Karpas-422 (cell line): ENCODE measurements around the gene TAF11L4. TPM values are rescaled to one million over a fixed set of nuclear protein-coding genes. Genes with fewer than 3 reads are reported as not detected.
"Not testable (repeated sequence)": the region's sequence is repeated elsewhere in the genome, so short reads cannot be mapped to it uniquely, and the experiment has no call there.

ENCODE experiments used
- DNase-seq: peaks from one replicate; pipeline ENCODE4 v3.0.0-alpha.2; 2015
- H2AFZ ChIP-seq: fragments of 200-600 bp; sonication (generic); 2 replicates; pipeline ENCODE4 v1.6.1; 2014; ENCODE audit warnings: antibody characterized with exemption, low read length, mixed read lengths
- H3K27ac ChIP-seq: fragments of 200-600 bp; sonication (generic); 2 replicates; pipeline ENCODE4 v1.5.1; 2014; ENCODE audit warnings: mild to moderate bottlenecking, low read length, moderate library complexity
- H3K27me3 ChIP-seq: fragments of 200-600 bp; sonication (generic); 2 replicates; pipeline ENCODE4 v1.6.1; 2014; ENCODE audit warnings: low read length, mixed read lengths
- H3K36me3 ChIP-seq: fragments of 200-600 bp; sonication (generic); 2 replicates; pipeline ENCODE4 v1.6.1; 2014; ENCODE audit warnings: low read length, mixed read lengths; ENCODE audit not compliant: insufficient read depth
- H3K4me1 ChIP-seq: fragments of 200-600 bp; sonication (generic); 2 replicates; pipeline ENCODE4 v1.6.1; 2014; ENCODE audit warnings: mild to moderate bottlenecking, low read length, mixed read lengths
- H3K4me2 ChIP-seq: fragments of 200-600 bp; sonication (generic); 2 replicates; pipeline ENCODE4 v1.6.1; 2014; ENCODE audit warnings: low read length, low read depth, mild to moderate bottlenecking; ENCODE audit not compliant: poor library complexity, severe bottlenecking
- H3K4me3 ChIP-seq: fragments of 200-600 bp; sonication (generic); 2 replicates; pipeline ENCODE4 v1.5.1; 2014; ENCODE audit warnings: mild to moderate bottlenecking, antibody characterized with exemption, low read length, mixed read lengths
- H3K79me2 ChIP-seq: fragments of 200-600 bp; sonication (generic); 2 replicates; pipeline ENCODE4 v1.6.1; 2014; ENCODE audit warnings: mild to moderate bottlenecking, low read length, mixed read lengths
- H3K9ac ChIP-seq: fragments of 200-600 bp; sonication (generic); 2 replicates; pipeline ENCODE4 v1.6.0; 2014; ENCODE audit warnings: low read length
- H3K9me2 ChIP-seq: fragments of 200-600 bp; sonication (generic), shearing (Covaris generic); replicated peaks from 2 replicates; pipeline ENCODE4 v1.6.0; 2014; ENCODE audit warnings: mild to moderate bottlenecking, low read length, moderate library complexity; ENCODE audit not compliant: insufficient read depth
- H3K9me3 ChIP-seq: fragments of 300-700, 200-600 bp; sonication (generic); 2 replicates; pipeline ENCODE4 v1.6.1; 2014; ENCODE audit warnings: low read length, mixed read lengths
- H4K20me1 ChIP-seq: fragments of 200-600 bp; sonication (generic); 2 replicates; pipeline ENCODE4 v1.6.1; 2014; ENCODE audit warnings: mild to moderate bottlenecking, antibody characterized with exemption, low read length, low read depth; ENCODE audit not compliant: insufficient read depth
- total RNA-seq: library from RNA; depleted of rRNA; stranded (reverse); fragments of >200 nt; shearing (Covaris generic); gene quantifications from 2 replicates; pipeline ENCODE4 v1.2.3, GENCODE V29; 2014; ENCODE audit warnings: low replicate concordance

TAF11L4 gene
- total RNA-seq, 1 experiment from 2014 or later = not detected

DNA sequence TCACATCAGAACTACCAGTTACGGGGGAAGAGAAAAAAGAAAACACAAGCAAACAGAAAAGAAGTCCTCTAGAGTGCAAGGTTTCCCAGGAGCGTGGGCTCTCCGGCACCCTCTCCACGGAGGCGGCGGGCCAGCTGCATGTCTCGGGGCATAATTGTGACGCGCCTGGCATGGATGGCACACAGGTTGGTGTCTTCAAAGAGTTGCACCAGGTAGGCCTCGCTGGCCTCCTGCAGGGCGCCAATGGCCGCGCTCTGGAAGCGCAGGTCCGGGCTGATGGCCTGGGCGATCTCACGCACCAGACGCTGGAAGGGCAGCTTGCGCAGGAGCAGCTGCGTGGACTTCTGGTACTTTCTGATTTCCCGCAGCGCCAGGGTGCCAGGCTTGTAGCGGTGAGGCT is 30.3 kb upstream of the TAF11L4 start:
- H3K36me3 ChIP-seq, H3K79me2 ChIP-seq, H3K9ac ChIP-seq, H4K20me1 ChIP-seq, H3K27me3 ChIP-seq, H3K9me2 ChIP-seq, H3K9me3 ChIP-seq, H2AFZ ChIP-seq, H3K4me1 ChIP-seq, H3K4me2 ChIP-seq, H3K27ac ChIP-seq, H3K4me3 ChIP-seq: not testable (repeated sequence)
- peak; percentile 9 for DNase-seq

GRCh38 chr5:17492770-17493169 is 28.8 kb upstream of the TAF11L4 start:
- Histone ChIP-seq H3K9me3 (no peaks in the 10 kb centered on the region), H2AFZ (no peak overlapping the region), H4K20me1 (no peaks in the 10 kb centered on the region), H3K4me1 (no peaks in the 10 kb centered on the region), H3K4me2 (no peak overlapping the region), H3K4me3 (no peak overlapping the region), H3K79me2 (no peaks in the 10 kb centered on the region), H3K9me2 (no peaks in the 10 kb centered on the region), H3K9ac (no peak overlapping the region), H3K27ac (no peak overlapping the region), H3K36me3 (no peaks in the 10 kb centered on the region), H3K27me3 (no peaks in the 10 kb centered on the region)
- DNase-seq = no peak

DNA sequence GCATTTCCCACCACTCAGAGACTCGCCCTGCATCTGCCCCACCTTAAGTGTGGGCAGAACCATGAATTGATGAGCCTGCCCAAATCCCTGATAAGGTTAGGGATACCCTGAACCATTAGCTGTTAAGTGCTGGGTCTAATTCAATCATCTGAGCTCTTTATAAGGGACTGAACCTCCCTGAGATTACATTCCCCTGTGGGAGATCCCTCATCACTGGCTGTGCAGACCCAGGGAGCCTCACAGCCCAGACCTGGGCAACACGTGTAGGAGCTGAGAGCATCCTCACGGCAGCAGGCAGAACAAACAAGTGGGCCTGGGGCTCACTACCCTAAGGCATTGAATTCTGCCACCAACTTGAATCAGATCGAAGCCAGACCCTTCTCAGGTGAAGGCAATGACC is 24.2 kb upstream of the TAF11L4 start:
- no peaks in the 10 kb centered on the region for H3K9me3 ChIP-seq
- no peaks in the 10 kb centered on the region for H3K36me3 ChIP-seq
- H3K79me2 ChIP-seq = no peaks in the 10 kb centered on the region
- no peaks in the 10 kb centered on the region for H3K4me1 ChIP-seq
- no peaks in the 10 kb centered on the region for H3K9me2 ChIP-seq
- no peak overlapping the region for H3K27ac ChIP-seq
- H3K9ac ChIP-seq = no peak overlapping the region
- no peak overlapping the region for H3K4me3 ChIP-seq
- no peak overlapping the region for H3K4me2 ChIP-seq
- DNase-seq = peak; percentile 22
- no peak overlapping the region for H2AFZ ChIP-seq
- H4K20me1 ChIP-seq = no peaks in the 10 kb centered on the region
- H3K27me3 ChIP-seq = no peaks in the 10 kb centered on the region

DNA sequence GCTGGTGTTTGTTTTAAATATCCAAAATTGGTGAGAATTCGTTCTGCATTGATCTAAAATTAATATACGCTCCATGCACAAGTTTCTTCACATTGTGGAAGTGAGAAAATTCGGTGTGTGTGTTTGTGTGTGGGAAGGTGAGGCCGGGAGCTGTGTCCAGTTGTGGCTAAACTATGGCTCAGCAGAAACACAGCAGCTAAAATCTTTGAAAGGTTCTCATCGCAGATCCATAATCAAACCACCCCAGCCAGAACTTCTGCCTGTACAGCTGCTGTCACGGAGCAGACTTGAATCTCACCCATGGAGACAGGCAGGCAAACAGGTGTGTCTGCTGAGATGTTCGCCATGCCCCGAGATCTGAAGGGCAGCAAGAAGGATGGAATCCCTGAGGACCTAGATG is 23.7 kb upstream of the TAF11L4 start, which contains the start of gene TAF11L2:
TSS of gene TAF11L2 (plus strand) at position 301 of the 400 bp plus-strand sequence.
- peak; percentile 4 for DNase-seq
- H4K20me1 ChIP-seq, H3K4me3 ChIP-seq, H3K27ac ChIP-seq, H3K9me3 ChIP-seq, H3K36me3 ChIP-seq, H3K4me1 ChIP-seq, H3K9ac ChIP-seq, H3K79me2 ChIP-seq, H3K27me3 ChIP-seq, H2AFZ ChIP-seq, H3K4me2 ChIP-seq, H3K9me2 ChIP-seq: not testable (repeated sequence)

GRCh38 chr5:17511775-17512325 is 9.8 kb upstream of the TAF11L4 start:
- Histone ChIP-seq H3K4me2 (no peak overlapping the region), H3K4me1 (no peaks in the 10 kb centered on the region), H3K4me3 (no peak overlapping the region), H3K27me3 (no peaks in the 10 kb centered on the region), H3K27ac (no peak overlapping the region), H3K9me2 (no peaks in the 10 kb centered on the region), H3K9me3 (no peaks in the 10 kb centered on the region), H4K20me1 (no peaks in the 10 kb centered on the region), H2AFZ (no peak overlapping the region), H3K79me2 (no peaks in the 10 kb centered on the region), H3K9ac (no peak overlapping the region), H3K36me3 (no peaks in the 10 kb centered on the region)
- peak; percentile 2 for DNase-seq

DNA sequence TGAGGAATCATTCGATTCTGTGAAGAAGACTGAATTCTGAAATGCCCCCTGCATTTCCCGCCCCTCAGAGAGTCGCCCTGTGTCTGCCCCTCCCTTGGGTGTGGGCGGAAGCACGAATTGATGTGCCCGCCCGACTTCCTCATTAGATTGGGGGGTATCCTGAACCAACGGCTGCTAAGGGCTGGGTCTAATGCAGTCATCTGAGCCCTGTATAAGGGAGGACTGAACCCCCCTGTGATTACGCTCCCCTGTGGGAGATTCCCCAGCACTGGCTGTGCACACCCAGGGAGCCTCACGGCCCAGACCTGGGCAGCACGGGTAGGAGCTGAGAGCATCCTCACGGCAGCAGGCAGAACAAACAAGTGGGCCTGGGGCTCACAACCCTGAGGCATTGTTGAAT is 4.1 kb upstream of the TAF11L4 start:
- not testable (repeated sequence) for H3K36me3 ChIP-seq

GRCh38 chr5:17518067-17518466 is 3.5 kb upstream of the TAF11L4 start, which contains the start of gene TAF11L3:
Gene TAF11L3 (plus strand): TSS chr5:17518367.
- DNase-seq, H3K27me3 ChIP-seq, H3K4me1 ChIP-seq, H3K9me2 ChIP-seq, H3K36me3 ChIP-seq, H3K4me3 ChIP-seq, H3K27ac ChIP-seq, H2AFZ ChIP-seq, H3K4me2 ChIP-seq, H3K9ac ChIP-seq, H3K79me2 ChIP-seq, H4K20me1 ChIP-seq, H3K9me3 ChIP-seq: not testable (repeated sequence)

More for the DNA sequence above, 4.1 kb upstream of the TAF11L4 start:
- H4K20me1 ChIP-seq, H2AFZ ChIP-seq, H3K4me3 ChIP-seq, DNase-seq, H3K9me2 ChIP-seq, H3K4me2 ChIP-seq, H3K9me3 ChIP-seq, H3K27me3 ChIP-seq, H3K9ac ChIP-seq, H3K79me2 ChIP-seq, H3K27ac ChIP-seq, H3K4me1 ChIP-seq: not testable (repeated sequence)

- H4K20me1 ChIP-seq, H3K4me3 ChIP-seq, H3K9ac ChIP-seq, H3K9me2 ChIP-seq, H3K27ac ChIP-seq, DNase-seq, H3K79me2 ChIP-seq, H3K36me3 ChIP-seq, H3K9me3 ChIP-seq, H3K27me3 ChIP-seq, H3K4me1 ChIP-seq, H3K4me2 ChIP-seq, H2AFZ ChIP-seq: not testable (repeated sequence)
Measured at GRCh38 chr5:17519508-17519907, 2.1 kb upstream of the TAF11L4 start.

GRCh38 chr5:17524935-17525334 is 3.3 kb downstream of the TAF11L4 start, which contains the start of gene TAF11L5:
Gene TAF11L5 (plus strand): TSS chr5:17525235.
- DNase-seq, H3K36me3 ChIP-seq, H3K4me1 ChIP-seq, H3K4me2 ChIP-seq, H3K9me2 ChIP-seq, H3K27me3 ChIP-seq, H2AFZ ChIP-seq, H3K9ac ChIP-seq, H3K9me3 ChIP-seq, H3K79me2 ChIP-seq, H4K20me1 ChIP-seq, H3K4me3 ChIP-seq, H3K27ac ChIP-seq: not testable (repeated sequence)
